Endometrial microvascular endothelial cells (primary cell): ENCODE results near the gene DOLK. TPM values are rescaled to one million over a fixed set of nuclear protein-coding genes. Genes with fewer than 3 reads are reported as not detected.

Source experiments
- in situ Hi-C: cut with HindIII; loops from 2 replicates; pipeline ENCODE4 v1.10.0; 2017; ENCODE audit warnings: low sequenced_read_pairs, low pct_unique_long_range_greater_than_20kb; ENCODE audit errors: inconsistent ontology term
- total RNA-seq: library from RNA; depleted of rRNA; stranded (reverse); fragments of >200 nt; gene quantifications from one replicate; pipeline ENCODE4 v1.2.3, GENCODE V29; 2015; ENCODE audit errors: inconsistent ontology term

DOLK gene
- total RNA-seq, 1 donor from 2014 or later = 37.3 TPM

- in situ Hi-C loops = no loop called here
Measured at GRCh38 chr9:128937310-128938165, 9.9 kb downstream of the DOLK start.

DNA sequence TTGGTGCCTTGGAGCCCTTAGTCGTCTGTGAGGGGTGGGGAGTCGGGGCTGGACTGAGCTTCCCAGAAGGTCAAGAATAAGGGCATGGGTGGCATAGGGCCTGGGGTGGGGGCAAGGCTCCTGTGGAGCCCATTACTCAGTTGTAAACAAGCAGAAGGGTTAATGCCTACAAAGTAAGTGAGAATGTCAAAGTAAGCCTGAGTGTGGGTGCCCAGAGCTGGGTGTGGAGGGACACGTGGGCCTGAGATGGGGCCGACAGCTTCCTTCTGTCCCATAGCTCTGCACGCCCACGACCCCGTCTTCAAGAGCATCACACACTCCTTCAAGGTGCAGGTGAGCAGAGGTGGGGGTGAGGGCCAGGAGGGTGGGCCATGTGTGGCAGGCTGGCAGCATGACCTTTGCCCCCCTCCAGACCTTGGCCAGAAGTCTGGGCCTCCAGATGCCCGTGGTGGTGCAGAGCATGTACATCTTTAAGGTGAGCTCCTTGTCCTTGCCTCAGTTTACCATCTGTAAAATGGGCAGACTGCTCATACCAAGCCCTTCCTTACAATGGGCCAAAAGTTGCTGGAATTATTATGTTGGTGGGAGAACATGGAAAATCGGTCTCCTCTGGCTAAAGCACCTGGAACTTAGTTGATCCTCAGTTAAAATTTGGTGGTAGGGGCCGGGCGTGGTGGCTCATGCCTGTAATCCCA, 11.1 kb downstream of the DOLK start:
- in situ Hi-C loops = no loop called here

- in situ Hi-C loops = no loop called here
Measured at GRCh38 chr9:128933731-128934130, 13.7 kb downstream of the DOLK start.

GRCh38 chr9:128929560-128929959, 17.8 kb downstream of the DOLK start:
- in situ Hi-C loops = no loop called here

- in situ Hi-C loops = no loop called here
Measured at GRCh38 chr9:128928624-128929023, 18.8 kb downstream of the DOLK start.

DNA sequence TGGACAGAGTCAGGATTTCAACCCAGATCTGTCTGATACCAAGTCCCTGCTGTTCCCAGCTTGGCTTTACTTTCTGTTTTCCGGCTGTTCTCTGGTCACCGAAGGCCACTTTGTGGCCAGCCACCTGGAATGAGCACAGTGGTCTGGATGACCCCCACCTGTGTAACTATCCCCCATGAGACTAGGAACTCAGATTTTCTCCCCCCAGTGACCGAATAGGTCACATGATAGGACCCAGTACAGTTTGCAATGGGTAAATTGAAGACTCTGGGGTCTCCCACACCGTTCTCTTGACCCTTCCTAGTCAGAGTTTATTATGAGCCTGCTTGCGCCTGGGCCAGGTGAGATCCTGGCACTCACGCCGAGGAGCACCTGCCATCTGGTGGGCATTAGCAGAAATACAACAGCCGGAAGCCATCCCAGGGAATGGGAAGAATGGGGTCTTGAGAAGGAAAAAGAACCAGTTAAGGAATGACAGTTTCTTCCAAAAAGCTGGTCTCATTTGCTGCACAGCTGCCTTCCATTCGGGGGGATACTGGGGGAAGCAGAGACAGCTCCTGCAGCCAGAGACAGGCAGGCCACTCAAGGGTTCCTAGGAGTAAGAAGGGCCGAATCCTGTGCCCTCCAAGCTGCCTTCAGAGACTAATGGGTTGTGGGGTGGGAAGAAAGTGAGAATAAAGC, 19.5 kb downstream of the DOLK start:
- in situ Hi-C loops = no loop called here

- in situ Hi-C loops = no loop called here
Measured at GRCh38 chr9:128923493-128923883, 23.9 kb downstream of the DOLK start.

GRCh38 chr9:128921881-128922763, 25.3 kb downstream of the DOLK start:
- in situ Hi-C loops = no loop called here

DNA sequence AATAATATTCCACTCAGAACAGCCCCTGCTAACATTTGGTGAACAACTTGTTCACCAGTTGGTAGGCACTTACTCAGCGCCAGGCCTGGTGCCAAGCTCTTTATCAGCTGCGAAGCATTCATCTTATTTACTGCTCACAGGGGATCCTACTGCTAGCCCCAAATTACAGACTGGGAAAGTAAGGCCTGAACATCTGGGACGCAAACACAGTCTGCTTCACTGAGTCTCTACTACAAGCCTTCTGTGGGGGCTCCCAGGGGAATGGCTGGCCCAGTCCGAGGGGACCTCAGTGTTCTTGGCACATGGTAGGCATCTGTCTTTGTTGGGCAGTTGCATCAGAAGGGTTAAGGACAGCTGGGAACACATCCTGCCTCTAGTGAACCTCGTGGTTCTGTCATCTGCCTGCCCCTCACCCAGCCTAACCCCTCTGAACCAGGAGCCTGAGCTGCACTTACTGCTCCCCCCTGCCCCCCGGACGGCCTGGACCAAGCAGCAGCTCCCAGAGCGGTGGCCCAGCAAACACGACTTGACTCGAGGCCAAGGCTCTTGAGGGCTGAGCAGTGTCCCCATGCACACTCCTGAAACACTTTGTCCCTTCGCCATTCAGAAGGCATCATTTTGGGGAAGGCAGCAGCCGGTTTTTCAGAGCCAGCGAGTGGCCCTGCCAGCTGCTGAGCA, 26.9 kb downstream of the DOLK start, which contains the start of gene PHYHD1:
TSS of gene PHYHD1 (plus strand) at position 602 of the 678 bp plus-strand sequence. CDS start 1,342 bp downstream, outside the sequence.
- in situ Hi-C loops = no loop called here

GRCh38 chr9:128919402-128920089, 27.9 kb downstream of the DOLK start:
- in situ Hi-C loops = no loop called here

GRCh38 chr9:128918921-128919320, 28.5 kb downstream of the DOLK start:
- in situ Hi-C loops = no loop called here

- in situ Hi-C loops = no loop called here
Measured at GRCh38 chr9:128917151-128917849, 30.1 kb downstream of the DOLK start.

GRCh38 chr9:128916745-128917144, 30.7 kb downstream of the DOLK start:
- in situ Hi-C loops = no loop called here

DNA sequence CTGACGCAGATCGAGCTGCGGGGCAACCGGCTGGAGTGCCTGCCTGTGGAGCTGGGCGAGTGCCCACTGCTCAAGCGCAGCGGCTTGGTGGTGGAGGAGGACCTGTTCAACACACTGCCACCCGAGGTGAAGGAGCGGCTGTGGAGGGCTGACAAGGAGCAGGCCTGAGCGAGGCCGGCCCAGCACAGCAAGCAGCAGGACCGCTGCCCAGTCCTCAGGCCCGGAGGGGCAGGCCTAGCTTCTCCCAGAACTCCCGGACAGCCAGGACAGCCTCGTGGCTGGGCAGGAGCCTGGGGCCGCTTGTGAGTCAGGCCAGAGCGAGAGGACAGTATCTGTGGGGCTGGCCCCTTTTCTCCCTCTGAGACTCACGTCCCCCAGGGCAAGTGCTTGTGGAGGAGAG, 31.2 kb downstream of the DOLK start:
- in situ Hi-C loops = no loop called here

GRCh38 chr9:128913995-128914772, 33.2 kb downstream of the DOLK start:
- in situ Hi-C loops = no loop called here
